Choroid plexus epithelial cell (primary cell): ENCODE data around the gene CHMP5.
A peak's percentile ranks its signal among the peaks of the same experiment; 100 is the strongest.

Experiments
- DNase-seq: peaks from one replicate; pipeline ENCODE4 v3.0.0-alpha.2; 2010; ENCODE audit warnings: low read depth
- H3K4me3 ChIP-seq: 2 replicates; pipeline ENCODE4 v1.5.1; 2011; ENCODE audit warnings: low read depth, mild to moderate bottlenecking, control low read depth, low read length, moderate library complexity
- TF ChIP-seq, protein P1 (sequence below): conservative IDR thresholded peaks from 2 replicates; pipeline ENCODE4 v1.5.1; 2011; ENCODE audit warnings: low read depth, mild to moderate bottlenecking, control low read depth, inconsistent platforms, low read length, moderate library complexity

Gene CHMP5

DNA sequence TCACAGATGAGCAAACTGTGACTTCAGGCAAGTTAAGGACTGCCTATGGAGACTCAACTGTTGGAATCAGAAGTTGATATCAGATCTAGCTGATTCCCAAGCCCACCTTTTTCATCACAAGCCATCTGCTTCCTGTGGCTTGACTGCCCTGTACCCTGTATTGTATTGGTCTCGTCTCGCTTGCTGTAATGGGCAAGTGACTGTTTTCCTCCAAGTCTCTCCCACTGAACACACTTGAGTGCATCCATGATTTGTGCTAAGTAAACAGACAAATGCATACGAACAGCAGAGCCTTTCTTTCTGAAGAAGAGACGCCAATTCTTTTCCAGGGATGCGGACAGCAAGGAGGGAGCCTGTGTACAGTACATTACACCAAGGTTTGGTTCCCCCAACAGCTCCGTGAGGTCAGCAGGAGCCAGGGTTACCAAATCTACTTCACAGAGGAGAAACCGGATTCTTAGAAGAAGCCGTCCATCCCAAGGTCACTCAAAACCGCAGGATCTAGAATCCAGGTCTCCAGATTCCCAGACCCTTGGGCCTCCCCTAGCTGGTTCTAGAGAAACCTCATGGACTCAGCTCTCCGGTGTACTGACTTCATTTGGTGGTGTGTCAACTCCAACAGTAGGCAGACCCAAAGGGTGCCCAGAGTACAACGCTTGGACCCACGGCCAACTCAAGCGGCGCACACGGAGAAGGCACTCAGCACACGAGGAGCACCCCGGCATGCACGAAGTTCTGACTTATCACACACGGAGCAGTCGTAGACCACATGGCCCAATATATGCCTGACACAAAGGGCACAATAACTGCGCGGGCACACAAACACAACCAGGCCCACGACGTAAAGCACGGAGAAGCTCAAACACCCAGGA lies 1.5 kb upstream of the CHMP5 start:
- TF ChIP-seq, protein P1, sequence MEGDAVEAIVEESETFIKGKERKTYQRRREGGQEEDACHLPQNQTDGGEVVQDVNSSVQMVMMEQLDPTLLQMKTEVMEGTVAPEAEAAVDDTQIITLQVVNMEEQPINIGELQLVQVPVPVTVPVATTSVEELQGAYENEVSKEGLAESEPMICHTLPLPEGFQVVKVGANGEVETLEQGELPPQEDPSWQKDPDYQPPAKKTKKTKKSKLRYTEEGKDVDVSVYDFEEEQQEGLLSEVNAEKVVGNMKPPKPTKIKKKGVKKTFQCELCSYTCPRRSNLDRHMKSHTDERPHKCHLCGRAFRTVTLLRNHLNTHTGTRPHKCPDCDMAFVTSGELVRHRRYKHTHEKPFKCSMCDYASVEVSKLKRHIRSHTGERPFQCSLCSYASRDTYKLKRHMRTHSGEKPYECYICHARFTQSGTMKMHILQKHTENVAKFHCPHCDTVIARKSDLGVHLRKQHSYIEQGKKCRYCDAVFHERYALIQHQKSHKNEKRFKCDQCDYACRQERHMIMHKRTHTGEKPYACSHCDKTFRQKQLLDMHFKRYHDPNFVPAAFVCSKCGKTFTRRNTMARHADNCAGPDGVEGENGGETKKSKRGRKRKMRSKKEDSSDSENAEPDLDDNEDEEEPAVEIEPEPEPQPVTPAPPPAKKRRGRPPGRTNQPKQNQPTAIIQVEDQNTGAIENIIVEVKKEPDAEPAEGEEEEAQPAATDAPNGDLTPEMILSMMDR = no peak
- DNase-seq = peak; percentile 29
- H3K4me3 ChIP-seq = peak overlapping the region; percentile 79

DNA sequence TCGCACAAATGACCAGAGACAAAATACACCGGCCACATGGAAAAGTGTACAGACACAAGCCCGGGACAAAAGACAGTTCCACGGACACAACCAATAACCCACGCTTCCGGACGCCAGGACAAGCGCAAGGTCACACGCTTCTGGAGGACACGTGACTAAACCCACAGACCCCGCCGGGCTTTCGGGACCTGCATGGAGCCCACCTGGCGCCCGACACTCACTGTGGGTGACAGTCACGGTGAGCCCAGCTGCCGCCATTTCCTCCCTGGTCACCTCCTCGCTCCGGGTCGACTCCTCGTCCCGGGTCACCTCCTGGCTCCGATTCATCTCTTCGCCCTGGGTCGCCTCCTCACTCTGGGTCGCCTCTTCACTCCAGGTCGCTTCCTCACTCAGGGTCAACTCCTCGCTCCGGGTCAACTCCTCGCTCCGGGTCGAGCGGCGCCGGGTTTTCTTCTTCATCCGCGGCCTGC lies 811 bp upstream of the CHMP5 start:
- TF ChIP-seq, protein P1 = no peak
- DNase-seq = peak; percentile 10
- peak overlapping the region; percentile 79 for H3K4me3 ChIP-seq

DNA sequence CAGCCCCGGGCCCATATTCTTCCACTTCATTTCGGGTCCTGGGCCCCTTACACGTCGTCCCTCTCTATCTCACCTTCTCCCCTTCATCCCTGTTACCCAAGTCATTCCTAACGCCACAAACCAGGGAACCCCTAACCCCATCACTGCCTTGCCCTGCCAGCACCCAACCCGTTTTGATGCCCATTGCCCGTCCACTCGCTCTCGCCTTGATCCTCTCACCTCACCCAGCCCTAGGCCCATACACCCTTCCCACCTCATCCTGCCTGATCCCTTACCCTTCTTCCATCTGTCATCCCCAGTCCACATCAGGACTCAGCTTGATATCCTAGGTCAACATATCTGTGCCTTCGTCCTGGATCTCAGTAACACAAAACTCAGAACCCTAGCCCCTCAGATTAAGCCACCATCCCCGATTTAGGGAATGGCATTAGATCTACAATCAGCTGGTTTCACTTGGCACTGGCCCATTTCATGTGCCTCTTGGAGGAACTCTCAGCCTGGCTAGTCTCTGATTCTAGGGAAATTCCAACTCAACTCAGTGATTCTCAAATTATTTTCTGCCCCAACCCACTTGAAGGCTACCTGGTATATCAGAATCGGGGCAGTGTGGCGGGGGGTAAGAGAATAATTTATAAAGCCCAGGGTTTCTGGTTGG lies 489 bp downstream of the CHMP5 start:
- peak; percentile 25 for DNase-seq
- peak overlapping the region; percentile 83 for H3K4me3 ChIP-seq
- TF ChIP-seq, protein P1 = no peak

DNA sequence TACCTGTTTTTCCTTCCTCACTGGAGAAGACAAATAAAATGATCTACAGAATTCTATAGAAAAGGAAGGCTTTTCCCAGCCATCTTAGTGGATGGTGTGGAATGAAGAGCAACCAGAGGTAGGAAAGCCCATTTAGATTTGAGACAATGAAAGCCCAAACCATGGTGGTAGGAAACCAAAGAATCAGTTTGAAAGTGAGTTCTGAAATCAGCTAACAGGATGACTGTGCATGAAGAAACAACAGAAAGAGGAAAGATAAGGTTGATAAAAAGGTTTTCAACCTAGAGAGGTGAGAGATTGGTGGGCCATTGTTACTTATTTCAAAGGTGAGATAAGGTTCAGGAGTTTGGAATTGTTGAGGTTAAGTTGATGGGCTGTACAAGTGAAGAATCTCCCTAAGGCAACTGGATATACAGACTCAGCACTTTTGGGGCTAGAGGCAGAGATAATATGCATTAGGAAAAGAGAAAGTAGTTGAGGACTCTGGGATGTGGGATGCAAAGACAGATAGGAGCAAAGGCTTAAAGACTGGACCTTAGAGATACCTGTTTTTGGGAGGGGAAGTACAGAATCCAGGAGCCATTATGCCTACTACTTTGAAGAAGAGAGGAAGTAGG lies 2.4 kb downstream of the CHMP5 start:
- H3K4me3 ChIP-seq = no peak overlapping the region
- DNase-seq = no peak
- TF ChIP-seq, protein P1 = no peak

DNA sequence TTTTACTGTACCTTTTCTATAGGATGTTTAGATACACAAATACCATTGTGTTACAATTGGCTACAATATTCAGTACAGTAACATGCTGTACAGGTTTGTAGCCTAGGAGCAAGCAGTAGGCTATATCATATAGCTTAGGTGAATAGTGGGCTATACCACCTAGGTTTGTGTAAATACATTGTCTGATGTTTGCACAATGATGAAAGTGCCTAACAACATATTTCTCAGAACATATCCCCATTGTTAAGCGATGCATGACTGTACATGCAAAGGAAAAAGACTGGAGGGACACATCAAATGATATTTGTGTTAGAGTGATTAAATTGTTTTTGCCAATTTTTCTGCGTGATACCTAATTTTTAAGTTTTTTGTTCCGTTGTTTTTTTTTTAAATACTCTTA lies 5.3 kb downstream of the CHMP5 start:
- TF ChIP-seq, protein P1 = no peak
- H3K4me3 ChIP-seq = no peak overlapping the region
- no peak for DNase-seq

DNA sequence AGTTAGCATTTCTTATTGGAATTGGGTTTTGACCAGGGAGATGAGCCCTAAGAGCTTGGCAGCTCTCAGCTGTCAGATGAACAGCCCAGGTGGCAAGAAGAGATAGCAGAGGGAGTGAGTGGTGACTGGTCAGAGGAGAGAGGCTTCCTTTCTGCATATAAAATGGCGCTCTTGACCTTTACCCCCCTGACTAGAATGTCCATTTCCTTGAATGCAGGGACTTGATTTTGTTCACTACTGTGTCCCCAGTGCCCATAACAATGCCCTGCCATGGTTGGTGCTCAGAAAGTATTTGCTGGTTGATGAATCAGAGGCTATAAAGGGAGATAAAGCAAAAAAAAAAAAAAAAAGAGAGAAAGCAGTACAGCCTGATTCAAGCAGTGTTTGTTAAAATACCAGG lies 7.2 kb downstream of the CHMP5 start:
- no peak overlapping the region for H3K4me3 ChIP-seq
- no peak for DNase-seq
- TF ChIP-seq, protein P1 = no peak
